ENCODE results near the gene FRZB.

The FRZB gene

DNA sequence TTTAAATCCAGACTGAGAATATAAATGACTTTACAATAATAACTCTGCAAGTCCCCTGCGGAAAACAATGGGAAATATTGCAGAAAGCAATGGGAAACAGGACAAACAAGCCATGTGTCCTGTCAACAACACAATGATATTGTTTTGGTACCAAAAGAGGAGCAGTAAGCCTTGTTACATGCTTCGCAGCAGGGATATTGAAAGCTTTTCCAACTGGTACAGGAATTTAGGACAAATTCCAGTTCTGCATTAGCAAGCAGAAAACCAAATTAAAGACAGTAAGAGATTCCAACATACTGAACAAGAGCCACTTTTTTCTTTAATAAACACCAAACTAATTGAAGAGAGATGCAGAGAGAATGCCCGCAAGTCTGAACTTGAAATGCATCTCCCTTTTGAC lies 30.0 kb downstream of the FRZB start:
- Mint-ChIP-seq H3K4me3 (no peak overlapping the region), H3K9me3 (peaks cover 0 to 2% of the 10 kb centered on the region in 2 donors), H3K27ac (no peak overlapping the region), H3K27me3 (peaks cover 11 to 19% of the 10 kb centered on the region in 2 donors), H3K4me1 (no peaks in the 10 kb centered on the region), H3K36me3 (no peaks in the 10 kb centered on the region)
- ATAC-seq (replicated peaks) (no peak), DNase-seq (no peak)

DNA sequence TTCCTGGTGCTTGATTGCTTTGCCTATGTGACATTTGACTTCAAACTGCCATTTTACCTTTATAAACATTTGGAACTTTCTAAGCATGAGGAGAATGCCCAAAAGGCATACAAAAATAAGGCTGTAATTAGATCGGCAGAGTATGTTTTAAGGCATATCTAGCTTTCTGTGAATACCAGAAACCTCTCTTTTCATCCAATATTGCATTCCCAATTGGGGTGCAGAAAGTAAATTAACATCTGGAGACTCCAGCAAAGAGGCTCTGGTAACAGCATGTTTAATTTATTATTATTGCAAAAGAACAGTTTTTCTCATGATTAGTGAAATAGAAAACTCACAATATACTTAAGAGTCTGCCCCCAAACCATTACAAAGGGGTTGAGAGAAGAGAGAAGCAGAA lies 32.1 kb downstream of the FRZB start:
- Mint-ChIP-seq H3K27ac (no peak overlapping the region), H3K36me3 (no peaks in the 10 kb centered on the region), H3K9me3 (peaks cover 0 to 2% of the 10 kb centered on the region in 2 donors), H3K4me3 (no peak overlapping the region), H3K27me3 (peaks cover 11 to 16% of the 10 kb centered on the region in 2 donors), H3K4me1 (no peaks in the 10 kb centered on the region)
- DNase-seq (no peak), ATAC-seq (replicated peaks) (no peak)

DNA sequence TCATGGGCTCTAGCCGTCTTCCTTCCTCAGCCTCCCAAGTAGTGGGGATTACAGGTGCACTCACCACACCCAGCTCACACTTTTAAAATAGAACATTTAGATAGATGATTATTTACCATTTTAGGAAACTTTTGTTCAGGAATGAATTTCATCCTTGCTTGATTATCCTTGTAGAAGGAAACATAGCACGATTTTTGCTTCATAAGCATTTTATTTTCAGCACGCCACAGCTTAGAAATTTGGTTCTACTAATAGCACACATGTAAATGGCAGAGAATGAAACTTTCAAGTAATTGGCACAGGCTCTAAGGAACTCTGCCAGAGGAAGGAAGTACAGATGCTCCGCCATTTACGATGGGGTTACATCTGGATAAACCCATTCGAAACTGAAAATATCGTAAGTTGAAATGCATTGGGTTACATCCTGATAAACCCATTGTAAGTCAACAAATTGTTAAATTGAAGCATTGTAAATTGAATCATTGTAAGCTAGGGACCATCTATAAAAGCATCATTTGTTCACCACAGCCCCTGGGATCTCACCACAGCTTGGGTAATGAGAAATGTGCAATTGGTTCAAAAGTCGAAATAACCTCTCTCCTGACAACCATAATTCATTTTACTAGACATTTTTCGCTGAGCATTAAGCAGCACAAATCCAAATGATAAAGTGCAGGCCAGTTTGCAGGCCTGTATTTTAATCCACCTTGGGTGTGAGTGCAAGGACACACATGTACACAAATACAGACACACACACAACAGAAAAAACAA lies 33.2 kb downstream of the FRZB start:
- DNase-seq (no peak), ATAC-seq (replicated peaks) (no peak)
- peaks cover 16% of the 10 kb centered on the region in 2 donors for H3K27me3 Mint-ChIP-seq
- H3K9me3 Mint-ChIP-seq, result peaks cover 0 to 2% of the 10 kb centered on the region in 2 donors
- no peak overlapping the region for H3K4me3 Mint-ChIP-seq
- H3K4me1 Mint-ChIP-seq, result no peaks in the 10 kb centered on the region
- no peaks in the 10 kb centered on the region for H3K36me3 Mint-ChIP-seq
- no peak overlapping the region for H3K27ac Mint-ChIP-seq

DNA sequence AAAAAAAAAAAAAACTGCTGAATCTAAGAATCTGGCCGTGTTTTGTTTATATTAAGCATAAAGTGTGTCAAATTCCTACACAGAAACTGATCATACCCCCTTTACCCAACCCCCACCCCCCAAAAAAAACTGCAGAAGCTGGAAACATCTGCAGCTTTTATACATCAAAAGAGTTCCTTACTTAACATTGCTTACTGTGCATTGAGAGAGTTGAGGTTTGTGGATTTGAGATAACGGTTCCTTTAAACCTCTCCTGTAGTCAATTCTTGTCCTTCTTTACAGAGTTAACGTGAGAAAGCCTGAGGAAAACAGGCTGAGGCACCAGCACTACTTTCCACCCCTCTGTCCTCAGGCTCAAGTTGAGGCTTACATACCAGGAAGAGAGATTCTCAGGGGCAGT lies 34.5 kb downstream of the FRZB start:
- Mint-ChIP-seq H3K4me3 (no peak overlapping the region), H3K4me1 (no peaks in the 10 kb centered on the region)
- ATAC-seq (replicated peaks), result no peak

DNA sequence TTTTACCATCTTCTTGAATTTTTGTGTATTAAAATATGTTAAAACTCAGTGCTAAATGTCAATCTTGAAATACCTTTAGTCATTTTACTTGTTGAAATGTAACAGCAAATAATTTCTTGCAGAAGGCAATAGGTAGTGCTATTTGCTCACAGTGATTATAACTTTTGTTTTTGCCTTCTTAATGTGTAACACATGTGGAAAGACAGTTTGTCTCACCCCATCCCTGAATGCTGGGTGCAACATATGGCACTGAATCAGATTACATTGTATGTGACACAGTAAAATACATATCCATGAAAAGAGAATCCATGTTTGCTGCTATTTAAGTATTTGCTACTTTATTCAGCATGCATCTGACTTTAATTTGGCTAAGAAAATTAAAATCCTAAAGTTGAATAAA lies 35.3 kb downstream of the FRZB start:
- no peak overlapping the region for H3K4me3 Mint-ChIP-seq
- H3K4me1 Mint-ChIP-seq, result no peaks in the 10 kb centered on the region
- H3K36me3 Mint-ChIP-seq, result no peaks in the 10 kb centered on the region
- peaks cover 0 to 2% of the 10 kb centered on the region in 2 donors for H3K9me3 Mint-ChIP-seq
- no peak for ATAC-seq (replicated peaks)
- no peak overlapping the region for H3K27ac Mint-ChIP-seq
- no peak for DNase-seq
- peaks cover 16% of the 10 kb centered on the region in 2 donors for H3K27me3 Mint-ChIP-seq

More for the DNA sequence above, 34.5 kb downstream of the FRZB start:
- Mint-ChIP-seq H3K27me3 (peaks cover 16% of the 10 kb centered on the region in 2 donors), H3K9me3 (peaks cover 0 to 2% of the 10 kb centered on the region in 2 donors), H3K27ac (no peak overlapping the region), H3K36me3 (no peaks in the 10 kb centered on the region)
- no peak for DNase-seq

DNA sequence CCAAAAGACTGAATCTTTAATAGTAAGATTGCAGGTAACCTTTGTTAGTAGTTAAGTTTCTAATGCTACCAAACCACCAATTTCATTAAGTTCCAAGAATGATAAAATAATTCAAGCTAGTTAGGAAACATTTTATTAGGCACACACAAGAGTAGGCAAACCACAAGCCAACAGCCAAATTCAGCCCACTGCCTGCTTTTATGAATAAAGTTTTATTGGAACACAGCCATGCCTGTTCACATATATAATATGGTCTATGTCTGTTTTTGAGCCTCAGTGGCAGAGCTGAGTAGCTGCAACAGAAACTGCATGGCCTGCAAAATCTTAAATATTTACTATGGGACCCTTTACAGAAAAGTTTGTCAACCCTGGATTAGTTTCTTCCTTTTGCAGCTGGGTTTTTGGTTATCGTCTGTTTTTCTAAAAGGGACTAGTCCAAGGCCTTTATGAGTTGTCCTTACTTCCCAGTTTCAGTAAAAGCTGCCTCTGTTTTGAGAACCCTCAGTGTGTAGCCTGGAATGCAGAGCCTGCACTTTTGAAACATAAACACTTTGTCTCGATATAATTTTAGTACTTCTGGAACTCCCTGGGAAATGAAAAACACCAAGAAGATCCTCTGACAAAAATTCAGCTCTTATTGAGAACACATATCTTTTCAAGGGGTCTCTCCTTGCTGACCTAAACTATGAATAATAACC lies 39.1 kb downstream of the FRZB start:
- no peak for ATAC-seq (replicated peaks)
- no peak overlapping the region for H3K4me3 Mint-ChIP-seq
- no peaks in the 10 kb centered on the region for H3K36me3 Mint-ChIP-seq
- peaks cover 14 to 15% of the 10 kb centered on the region in 2 donors for H3K27me3 Mint-ChIP-seq
- H3K27ac Mint-ChIP-seq, result no peak overlapping the region
- no peaks in the 10 kb centered on the region for H3K9me3 Mint-ChIP-seq
- no peaks in the 10 kb centered on the region for H3K4me1 Mint-ChIP-seq
- DNase-seq, result no peak

DNA sequence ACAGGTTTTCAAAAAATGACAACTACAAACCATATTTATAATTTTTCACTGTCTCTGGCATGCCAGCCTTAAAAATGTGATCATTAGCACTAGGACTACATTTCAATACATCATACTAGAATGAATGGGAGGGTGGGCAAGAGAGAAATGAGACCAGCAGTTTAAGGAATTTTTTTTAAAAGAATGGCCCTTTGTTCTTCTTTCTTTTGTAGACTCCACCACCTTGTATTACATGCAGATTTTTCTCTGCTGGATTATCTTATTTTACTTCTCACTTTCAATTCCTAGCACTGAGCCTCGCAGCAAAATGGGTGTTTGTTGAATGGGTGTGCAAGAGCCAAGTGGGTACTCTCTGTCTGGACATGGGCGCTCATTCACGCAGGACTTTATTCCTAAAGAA lies 39.9 kb downstream of the FRZB start:
- DNase-seq (no peak), ATAC-seq (replicated peaks) (no peak)
- Mint-ChIP-seq H3K27ac (no peak overlapping the region), H3K9me3 (no peaks in the 10 kb centered on the region), H3K36me3 (no peaks in the 10 kb centered on the region), H3K4me1 (no peaks in the 10 kb centered on the region), H3K4me3 (no peak overlapping the region), H3K27me3 (peaks cover 11% of the 10 kb centered on the region in 2 donors)

DNA sequence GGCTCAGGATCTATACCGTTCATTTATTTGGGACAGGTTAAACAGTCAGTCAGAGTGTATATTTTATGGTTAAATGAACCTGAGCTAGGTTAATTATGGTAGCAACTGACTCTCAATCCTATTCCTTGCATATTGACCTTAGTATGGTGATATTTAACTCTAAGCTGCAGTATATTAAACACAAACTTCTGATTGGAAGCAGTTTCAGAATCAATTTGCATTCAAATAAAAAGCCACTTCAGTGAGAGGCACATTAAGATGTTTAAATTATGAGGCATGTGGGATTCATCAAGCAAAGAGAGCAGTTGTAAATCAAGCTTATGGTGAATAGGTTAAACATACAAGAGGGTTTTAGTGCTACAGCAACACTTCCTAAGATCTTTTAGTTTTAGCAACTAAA lies 40.4 kb downstream of the FRZB start:
- Mint-ChIP-seq H3K4me3 (no peak overlapping the region), H3K27me3 (peaks cover 11 to 13% of the 10 kb centered on the region in 2 donors), H3K4me1 (no peaks in the 10 kb centered on the region), H3K27ac (no peak overlapping the region), H3K9me3 (no peaks in the 10 kb centered on the region), H3K36me3 (no peaks in the 10 kb centered on the region)
- DNase-seq (no peak), ATAC-seq (replicated peaks) (no peak)

DNA sequence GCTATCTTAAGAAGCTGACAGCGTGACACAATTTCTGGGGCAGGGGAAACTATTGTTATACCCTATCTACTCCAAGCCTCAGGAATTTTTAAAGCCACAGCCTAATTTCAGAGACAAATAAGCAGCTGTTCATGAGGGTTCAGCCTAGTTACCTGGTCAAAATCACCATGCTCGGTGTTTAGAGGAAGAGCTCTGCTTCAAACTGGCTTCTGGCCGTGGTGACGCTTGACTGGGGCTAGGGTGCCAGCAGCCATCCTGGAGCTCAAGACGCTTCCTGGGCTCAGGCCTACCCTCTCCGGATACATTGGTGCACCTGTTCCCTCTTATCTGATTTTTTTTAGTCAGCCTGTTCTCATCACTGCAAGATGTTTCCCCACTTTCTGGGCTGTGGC lies 41.7 kb downstream of the FRZB start:
- DNase-seq (no peak), ATAC-seq (replicated peaks) (no peak)
- H3K4me1 Mint-ChIP-seq, result no peaks in the 10 kb centered on the region
- no peaks in the 10 kb centered on the region for H3K9me3 Mint-ChIP-seq
- no peaks in the 10 kb centered on the region for H3K36me3 Mint-ChIP-seq
- peaks cover 8 to 15% of the 10 kb centered on the region in 2 donors for H3K27me3 Mint-ChIP-seq
- no peak overlapping the region for H3K27ac Mint-ChIP-seq
- H3K4me3 Mint-ChIP-seq, result no peak overlapping the region

DNA sequence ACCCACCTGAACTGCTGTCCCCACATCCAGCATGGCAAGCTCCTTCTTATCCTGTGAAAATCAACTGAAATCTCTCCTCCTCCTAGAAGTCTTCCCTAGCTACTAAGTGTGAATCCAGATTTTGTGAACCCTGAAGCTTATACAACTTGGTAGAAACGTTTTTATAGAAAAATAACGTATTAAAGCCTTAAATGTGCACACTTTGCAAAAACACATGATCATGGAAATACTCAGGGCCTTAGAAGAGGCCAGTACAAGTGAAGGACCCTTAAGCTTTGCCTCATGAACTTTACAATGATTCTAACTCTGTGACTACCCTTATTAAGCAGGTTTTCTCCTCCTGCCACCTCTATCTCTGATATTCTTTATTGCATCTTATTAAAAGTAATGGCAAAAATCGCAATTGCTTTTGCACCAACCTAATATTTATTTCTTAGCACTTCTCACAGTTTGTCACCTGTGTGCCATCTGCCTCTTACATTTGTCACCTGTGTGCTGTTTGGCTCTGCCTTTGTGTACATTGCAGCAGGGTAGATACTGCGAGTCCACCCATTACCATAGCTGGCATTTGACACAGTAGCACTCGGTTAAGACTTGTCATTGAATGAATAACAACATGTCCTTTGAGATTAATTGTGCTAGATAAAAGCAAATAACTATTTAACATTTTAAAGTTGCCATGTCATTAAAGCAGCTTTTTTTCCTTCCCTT lies 42.2 kb downstream of the FRZB start:
- H3K9me3 Mint-ChIP-seq, result no peaks in the 10 kb centered on the region
- H3K27me3 Mint-ChIP-seq, result peaks cover 5 to 15% of the 10 kb centered on the region in 2 donors
- no peak for DNase-seq
- no peak overlapping the region for H3K4me3 Mint-ChIP-seq
- H3K36me3 Mint-ChIP-seq, result no peaks in the 10 kb centered on the region
- no peak for ATAC-seq (replicated peaks)
- H3K4me1 Mint-ChIP-seq, result no peaks in the 10 kb centered on the region
- H3K27ac Mint-ChIP-seq, result no peak overlapping the region

DNA sequence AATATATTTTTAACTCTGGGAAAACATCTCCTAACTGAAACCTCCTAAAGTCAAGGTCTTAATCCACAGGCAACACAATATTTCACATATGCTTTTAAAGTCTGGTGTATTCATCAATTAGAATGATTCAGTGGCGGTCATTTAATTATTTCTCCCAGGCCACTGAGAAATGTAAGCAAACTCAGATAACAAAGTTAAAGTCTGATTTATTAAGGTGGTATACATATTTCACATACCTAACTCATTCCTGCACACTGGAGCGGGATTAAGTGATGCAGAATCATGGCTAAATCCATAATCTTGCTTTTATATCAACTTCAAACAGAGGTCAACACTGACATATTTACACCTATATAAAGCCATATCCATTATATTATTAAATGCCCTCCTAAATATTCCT lies 43.7 kb downstream of the FRZB start:
- Mint-ChIP-seq H3K9me3 (no peaks in the 10 kb centered on the region), H3K27ac (no peak overlapping the region), H3K4me3 (no peak overlapping the region), H3K36me3 (no peaks in the 10 kb centered on the region), H3K4me1 (no peaks in the 10 kb centered on the region), H3K27me3 (peaks cover 5 to 9% of the 10 kb centered on the region in 2 donors)
- DNase-seq (no peak), ATAC-seq (replicated peaks) (no peak)

DNA sequence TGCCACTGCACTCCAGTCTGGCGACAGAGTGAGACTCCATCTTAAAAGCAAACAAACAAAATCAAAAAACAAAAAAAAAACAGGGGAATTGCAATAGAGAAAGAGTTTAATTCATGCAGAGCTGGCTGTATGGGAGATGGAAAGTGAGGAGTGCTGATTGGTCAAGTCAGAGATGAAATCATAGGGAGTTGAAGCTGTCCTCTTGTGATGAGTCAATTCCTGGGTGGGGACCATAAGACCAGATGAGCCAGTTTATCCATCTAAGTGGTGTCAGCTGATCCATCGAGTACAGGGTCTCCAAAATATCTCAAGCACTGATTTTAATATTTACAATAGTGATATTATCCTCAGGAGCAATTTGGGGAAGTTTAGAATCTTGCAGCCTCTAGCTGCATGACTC lies 45.3 kb downstream of the FRZB start:
- H3K4me3 Mint-ChIP-seq, result no peak overlapping the region
- no peak for DNase-seq
- no peak overlapping the region for H3K27ac Mint-ChIP-seq
- H3K9me3 Mint-ChIP-seq, result no peaks in the 10 kb centered on the region
- H3K36me3 Mint-ChIP-seq, result no peaks in the 10 kb centered on the region
- no peak for ATAC-seq (replicated peaks)
- H3K4me1 Mint-ChIP-seq, result no peaks in the 10 kb centered on the region
- peaks cover 5 to 9% of the 10 kb centered on the region in 2 donors for H3K27me3 Mint-ChIP-seq

DNA sequence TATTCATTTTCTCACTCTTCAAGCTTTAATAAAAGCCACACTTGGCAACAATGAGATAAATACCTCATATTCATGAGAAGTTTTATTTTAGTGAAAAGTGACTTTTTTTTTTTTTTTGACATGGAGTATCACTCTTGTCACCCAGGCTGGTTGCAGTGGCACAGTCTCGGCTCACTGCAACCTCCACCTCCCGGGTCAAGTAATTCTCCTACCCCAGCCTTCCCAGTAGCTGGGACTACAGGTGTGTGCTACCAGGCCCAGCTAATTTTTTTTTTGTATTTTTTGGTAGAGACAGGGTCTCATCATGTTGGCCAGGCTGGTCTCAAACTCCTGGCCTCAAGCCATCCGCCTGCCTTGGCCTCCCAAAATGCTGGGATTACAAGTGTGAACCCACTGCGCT lies 47.0 kb downstream of the FRZB start:
- Mint-ChIP-seq H3K27me3 (peaks cover 10 to 14% of the 10 kb centered on the region in 2 donors), H3K27ac (no peak overlapping the region), H3K9me3 (no peaks in the 10 kb centered on the region), H3K36me3 (no peaks in the 10 kb centered on the region), H3K4me3 (no peak overlapping the region), H3K4me1 (no peaks in the 10 kb centered on the region)
- DNase-seq (no peak), ATAC-seq (replicated peaks) (no peak)

DNA sequence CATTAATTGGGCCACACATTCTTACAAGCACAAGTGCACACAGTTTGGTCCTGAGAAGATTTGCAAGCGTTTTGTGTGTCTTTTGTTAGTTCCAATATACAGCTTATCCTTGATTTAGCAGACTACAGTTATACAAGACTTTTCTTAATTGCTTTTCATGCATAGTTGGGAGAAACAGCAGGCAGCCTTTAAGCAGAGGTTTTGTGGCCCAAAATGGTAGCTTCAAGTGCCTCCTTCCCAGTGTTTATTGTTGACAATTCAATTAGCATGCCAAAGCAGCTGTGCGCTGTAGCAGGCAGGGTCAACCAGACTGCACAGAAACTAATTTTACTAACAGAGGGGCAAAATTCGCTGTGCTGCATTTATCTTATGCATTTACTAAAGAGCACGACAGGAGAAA lies 47.5 kb downstream of the FRZB start:
- H3K4me1 Mint-ChIP-seq, result no peaks in the 10 kb centered on the region

DNA sequence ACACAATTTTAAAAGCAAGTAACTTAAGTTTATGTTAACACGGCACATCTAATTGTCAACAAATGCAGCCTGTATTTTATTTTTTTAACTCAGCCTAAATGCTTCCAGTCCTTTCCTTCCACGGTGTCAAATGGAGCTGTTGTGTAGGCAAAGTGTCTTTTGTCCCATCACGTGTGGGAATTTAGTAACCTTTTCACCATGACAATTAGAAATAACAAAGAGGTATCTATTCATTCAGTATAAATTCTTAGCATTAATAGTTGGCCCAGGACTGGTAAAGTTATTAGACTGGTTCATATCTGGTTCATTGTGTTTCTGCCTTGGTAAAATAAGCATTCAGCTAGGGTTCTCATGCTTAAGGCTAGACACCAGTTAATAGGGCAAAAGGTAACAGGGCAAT lies 47.9 kb downstream of the FRZB start:
- Mint-ChIP-seq H3K27me3 (peaks cover 9 to 15% of the 10 kb centered on the region in 2 donors), H3K9me3 (no peaks in the 10 kb centered on the region)

More for the DNA sequence above, 47.5 kb downstream of the FRZB start:
- Mint-ChIP-seq H3K27me3 (peaks cover 10 to 18% of the 10 kb centered on the region in 2 donors), H3K27ac (no peak overlapping the region), H3K4me3 (no peak overlapping the region), H3K36me3 (no peaks in the 10 kb centered on the region), H3K9me3 (no peaks in the 10 kb centered on the region)
- DNase-seq (no peak), ATAC-seq (replicated peaks) (no peak)

More for the DNA sequence above, 47.9 kb downstream of the FRZB start:
- Mint-ChIP-seq H3K27ac (no peak overlapping the region), H3K4me3 (no peak overlapping the region), H3K4me1 (no peaks in the 10 kb centered on the region), H3K36me3 (no peaks in the 10 kb centered on the region)
- no peak for ATAC-seq (replicated peaks)
- DNase-seq, result no peak

Measured in stimulated activated naive B cell treated with anti-CD40 and anti-IgM and Interleukin-4, amounts not matched to agents 10 μg/mL and 1 μg/mL and 100 μg/mL, for 72 hours (primary cell).